Measurements from ENCODE around the gene ITGA6.

The ITGA6 gene

GRCh38 chr2:172397148-172397834, 30.1 kb upstream of the ITGA6 start:
- TF ChIP-seq, protein P1, sequence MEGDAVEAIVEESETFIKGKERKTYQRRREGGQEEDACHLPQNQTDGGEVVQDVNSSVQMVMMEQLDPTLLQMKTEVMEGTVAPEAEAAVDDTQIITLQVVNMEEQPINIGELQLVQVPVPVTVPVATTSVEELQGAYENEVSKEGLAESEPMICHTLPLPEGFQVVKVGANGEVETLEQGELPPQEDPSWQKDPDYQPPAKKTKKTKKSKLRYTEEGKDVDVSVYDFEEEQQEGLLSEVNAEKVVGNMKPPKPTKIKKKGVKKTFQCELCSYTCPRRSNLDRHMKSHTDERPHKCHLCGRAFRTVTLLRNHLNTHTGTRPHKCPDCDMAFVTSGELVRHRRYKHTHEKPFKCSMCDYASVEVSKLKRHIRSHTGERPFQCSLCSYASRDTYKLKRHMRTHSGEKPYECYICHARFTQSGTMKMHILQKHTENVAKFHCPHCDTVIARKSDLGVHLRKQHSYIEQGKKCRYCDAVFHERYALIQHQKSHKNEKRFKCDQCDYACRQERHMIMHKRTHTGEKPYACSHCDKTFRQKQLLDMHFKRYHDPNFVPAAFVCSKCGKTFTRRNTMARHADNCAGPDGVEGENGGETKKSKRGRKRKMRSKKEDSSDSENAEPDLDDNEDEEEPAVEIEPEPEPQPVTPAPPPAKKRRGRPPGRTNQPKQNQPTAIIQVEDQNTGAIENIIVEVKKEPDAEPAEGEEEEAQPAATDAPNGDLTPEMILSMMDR (IDR thresholded peaks at IDR 0.05): no peak

DNA sequence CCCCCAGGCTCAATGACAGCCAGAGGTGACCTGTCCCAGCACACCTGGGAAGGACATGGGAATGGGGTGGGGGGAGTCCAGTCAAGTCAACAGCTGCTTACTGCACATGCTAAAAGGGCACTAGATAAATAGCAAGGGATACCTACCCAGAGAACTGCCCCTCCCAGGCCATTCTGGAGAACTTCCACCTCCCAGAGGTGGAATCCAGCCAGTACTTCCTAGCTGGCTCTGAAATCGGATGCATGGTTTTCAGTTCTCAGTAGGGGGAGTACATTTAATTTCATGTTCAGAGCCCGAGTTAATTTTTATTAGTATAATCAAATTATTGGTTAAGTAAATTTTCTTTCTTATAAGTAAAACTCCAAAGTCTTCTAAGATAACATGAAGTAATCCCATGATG, 28.9 kb upstream of the ITGA6 start:
- TF ChIP-seq, protein P1 (IDR thresholded peaks at IDR 0.05): no peak; the same call in 1 of the 2 replicates

DNA sequence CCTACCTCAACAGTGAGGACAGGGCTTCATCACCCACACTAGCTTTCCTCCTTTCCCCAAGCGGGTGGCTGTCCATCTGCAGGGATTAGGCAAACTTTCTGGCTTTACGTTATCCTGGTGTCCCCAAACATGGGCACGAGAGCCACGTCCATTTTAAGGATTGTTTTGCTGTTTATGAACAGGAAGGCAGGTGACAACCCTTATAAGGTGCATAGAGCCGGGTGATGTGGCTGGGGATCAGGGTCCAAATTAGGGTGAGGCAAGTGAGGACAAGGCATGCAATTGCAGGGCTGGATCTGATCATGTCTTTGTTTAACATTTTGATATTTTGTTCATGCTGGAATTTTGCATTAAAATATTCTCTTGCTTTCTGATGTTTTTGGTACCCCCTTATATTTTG, 27.6 kb upstream of the ITGA6 start:
- TF ChIP-seq, protein P1 (IDR thresholded peaks at IDR 0.05): no peak

DNA sequence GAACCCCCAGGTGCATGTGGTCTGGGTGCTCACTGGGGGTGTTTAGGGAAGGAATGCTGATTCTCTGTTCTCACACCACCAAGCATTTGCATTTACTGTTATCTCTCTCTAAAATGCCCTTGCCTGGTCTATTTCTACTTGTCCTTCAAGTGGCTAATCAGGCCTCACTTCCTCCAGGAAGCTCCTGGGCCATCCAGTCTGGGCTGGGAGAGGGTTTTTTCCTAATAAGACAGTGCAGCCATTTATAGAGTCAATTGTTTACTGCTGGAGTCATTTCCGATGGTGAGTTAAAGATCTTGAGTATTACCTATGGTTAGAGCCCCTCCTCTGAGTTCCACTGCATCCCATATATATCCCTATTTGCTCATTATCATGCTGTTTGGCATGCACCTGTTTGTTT, 25.2 kb upstream of the ITGA6 start:
- TF ChIP-seq, protein P1 (IDR thresholded peaks at IDR 0.05): no peak

GRCh38 chr2:172403402-172403801, 24.0 kb upstream of the ITGA6 start:
- TF ChIP-seq, protein P1 (IDR thresholded peaks at IDR 0.05): no peak

GRCh38 chr2:172403881-172404468, 23.4 kb upstream of the ITGA6 start:
- TF ChIP-seq, protein P1 (IDR thresholded peaks at IDR 0.05): no peak

- TF ChIP-seq, protein P1 (IDR thresholded peaks at IDR 0.05): no peak
These were observed 22.6 kb upstream of the ITGA6 start for GRCh38 chr2:172404824-172405223.

Measured in LNCAP (cell line).